NAMALWA (cell line): ENCODE measurements around the gene ASTL.

Experiments
- DNase-seq: peaks from one replicate; pipeline ENCODE4 v3.0.0-alpha.2; 2015; ENCODE audit warnings: low spot score

ASTL gene

DNA sequence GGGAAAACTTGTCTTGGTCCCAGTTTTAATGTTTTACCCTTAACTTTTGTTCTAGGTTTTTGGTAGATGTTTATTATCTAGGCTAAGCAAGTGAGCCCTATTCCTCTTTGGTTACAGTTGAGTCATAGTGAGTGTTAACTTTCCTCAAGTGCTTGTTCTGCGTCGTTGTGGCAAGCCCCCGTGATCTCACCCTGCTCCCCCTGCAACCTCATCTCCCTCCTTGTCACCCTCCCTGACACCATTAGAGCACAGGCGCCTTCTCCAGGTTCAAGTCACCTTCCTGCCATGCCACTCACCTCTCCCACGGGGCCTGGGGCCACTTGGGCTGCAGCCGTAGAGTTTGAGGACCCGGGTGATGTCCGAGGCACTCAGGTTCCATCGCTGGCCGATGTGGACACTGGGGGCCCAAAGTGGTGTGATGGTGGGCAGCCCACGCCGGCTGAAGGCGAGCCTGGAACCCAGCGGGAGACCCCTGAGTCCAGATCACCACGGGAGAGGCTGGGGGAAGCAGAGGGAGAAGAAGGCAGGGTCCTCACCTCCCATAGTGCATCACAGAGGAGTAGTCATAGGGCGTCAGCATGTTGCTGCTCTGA lies 8.7 kb downstream of the ASTL start:
- no peak for DNase-seq

DNA sequence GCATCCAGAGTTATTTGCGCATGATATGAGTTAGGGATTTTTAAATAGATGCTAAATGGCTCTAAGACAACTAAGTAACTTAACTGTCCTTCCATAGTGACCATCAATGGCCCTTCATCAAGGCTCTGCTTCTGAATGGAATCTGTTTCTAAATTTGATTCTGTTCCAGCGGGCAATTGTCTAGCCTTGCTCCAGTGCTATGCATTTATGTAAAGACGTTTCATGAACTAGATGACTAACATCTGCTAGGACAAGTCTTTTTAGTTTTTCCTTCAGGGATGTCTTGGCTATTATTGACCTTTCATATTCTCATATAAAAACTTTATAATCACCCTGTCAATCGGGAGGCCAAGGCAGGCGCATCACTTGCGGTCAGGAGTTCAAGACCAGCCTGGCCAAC lies 9.8 kb downstream of the ASTL start:
- DNase-seq = no peak

DNA sequence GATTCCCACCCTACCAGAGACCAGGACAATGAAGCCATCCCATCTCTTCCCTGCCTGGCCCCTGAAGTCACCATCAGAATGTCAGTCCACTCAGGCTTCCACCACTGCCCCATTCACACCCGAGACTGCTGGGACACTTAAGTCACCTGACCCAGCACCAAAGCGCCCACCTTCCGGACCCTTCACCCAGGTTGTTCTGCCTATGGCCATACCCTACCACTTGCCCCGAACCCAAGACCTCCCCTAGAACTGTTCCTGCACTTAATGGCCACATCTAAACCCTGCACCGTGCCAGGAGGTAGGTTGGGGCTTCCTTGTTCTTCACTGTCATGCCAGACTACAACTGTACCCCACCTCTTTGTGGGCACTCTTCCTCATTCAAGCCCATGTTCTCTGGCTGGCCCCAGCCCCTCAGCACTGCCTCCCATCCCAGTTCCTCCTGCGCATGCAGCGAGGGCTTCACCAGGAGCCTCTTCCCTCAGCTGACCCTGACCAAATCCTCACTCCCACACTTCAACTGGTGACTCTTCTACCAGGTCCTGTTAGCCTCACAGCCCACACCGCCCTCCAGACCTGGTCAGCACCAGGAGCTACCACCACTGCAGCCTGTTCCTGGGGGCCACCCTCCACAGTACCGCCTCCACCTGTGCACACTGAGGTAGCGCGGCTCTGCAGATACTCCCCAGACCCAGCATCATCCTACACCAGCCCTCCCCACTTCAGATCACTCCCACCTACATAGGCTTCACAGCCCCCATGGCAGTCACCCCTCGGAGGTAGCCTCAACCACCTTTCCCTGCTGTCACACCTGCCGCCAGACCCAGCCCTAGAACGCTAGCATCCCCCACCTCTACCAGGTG lies 13.7 kb downstream of the ASTL start:
- no peak for DNase-seq

DNA sequence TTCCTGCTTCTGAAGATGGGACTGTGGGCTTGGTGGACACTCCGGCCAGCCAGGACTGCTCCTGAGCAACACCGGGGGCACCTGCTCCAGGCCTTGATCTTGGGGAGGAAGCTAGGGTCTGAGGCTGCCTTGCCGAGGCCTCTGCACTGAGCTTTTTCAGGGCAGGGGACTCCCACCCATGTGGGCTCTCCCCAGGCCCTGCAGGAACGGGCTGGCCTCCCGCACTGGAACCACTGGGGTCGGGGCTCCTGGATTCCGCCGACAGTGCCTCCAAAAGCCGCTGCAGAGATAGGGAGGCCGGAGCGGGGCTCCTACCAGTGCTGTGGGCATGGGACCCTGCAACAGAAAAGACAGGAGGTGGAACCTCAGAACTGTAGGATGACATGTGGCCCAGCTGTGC lies 14.4 kb downstream of the ASTL start:
- DNase-seq = no peak

DNA sequence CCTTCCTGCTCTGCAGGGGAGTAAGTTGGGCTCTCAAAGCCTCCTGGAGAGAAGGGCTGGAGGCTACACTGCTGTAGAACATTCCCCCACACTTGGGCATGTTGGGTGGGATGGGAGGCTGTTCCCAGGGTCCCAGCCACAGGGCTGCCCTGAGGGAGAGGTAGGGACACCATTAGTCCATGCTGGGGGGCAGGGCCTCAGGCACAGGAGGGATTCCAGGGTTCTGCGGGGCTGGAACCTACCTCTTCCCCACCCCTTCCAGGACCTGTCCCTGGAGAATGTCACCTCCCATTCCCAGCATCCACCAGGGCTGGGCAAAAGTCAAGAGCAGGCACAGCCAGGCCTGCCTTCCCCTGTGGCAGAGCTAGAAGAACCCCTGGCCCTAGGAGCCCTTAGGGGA lies 15.0 kb downstream of the ASTL start:
- DNase-seq = no peak

DNA sequence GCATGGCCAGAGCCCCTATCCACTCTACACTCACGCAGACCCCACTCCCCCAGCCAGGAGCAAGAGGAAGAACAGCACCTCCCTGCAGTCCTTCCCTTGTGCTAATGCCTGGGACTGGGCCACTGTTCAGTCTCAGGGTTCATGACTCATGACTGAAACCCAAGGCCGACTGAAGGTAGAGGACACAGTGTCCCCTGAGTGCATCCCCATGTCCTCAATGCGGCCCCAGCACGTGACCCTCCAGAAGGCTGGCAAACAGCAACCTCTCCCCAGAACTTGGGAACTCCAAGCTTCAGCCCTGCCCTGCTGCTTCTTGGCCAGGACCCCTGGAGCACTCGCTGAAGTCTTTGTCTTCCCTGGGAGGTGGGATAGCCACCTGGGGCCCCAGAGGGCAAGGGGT lies 15.9 kb downstream of the ASTL start:
- DNase-seq = no peak

DNA sequence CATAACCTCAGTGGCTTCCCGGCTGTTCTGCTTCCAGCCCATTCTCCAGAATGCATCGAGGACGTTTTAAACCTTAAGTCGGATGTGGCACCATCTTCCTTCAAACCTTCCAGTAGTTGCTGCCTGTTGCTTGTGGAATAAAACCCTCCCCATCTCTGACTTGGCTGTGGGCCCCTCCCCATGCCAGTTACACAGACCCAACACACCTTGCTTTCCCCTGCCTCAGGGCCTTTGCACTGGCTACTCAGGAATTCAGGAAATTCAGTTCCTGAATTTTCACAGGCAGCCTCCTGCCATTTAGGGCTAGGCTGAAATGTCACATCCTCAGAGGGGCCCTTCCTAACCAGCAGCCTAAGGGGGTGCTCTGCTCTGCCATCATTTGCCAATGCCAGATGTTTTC lies 16.9 kb downstream of the ASTL start:
- DNase-seq = no peak

DNA sequence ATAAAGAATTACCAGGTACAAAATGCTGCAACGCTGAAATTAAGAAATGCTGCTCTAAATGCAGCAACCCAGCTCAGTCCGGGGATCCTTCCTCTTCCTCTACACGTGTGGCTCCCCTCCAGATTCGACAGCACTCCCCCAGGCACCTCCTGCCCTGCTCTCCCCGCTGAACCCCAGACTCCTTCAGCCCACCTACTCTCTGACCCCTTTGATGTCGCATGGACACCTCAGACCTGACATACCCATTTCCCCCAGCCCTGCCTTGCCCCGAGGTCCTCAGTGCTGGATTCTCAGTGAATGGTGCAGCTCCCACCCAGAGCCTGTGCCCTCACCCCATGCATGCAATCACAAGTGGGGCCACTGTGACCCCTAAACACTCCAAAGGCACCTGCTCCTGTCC lies 17.3 kb downstream of the ASTL start:
- DNase-seq = no peak

DNA sequence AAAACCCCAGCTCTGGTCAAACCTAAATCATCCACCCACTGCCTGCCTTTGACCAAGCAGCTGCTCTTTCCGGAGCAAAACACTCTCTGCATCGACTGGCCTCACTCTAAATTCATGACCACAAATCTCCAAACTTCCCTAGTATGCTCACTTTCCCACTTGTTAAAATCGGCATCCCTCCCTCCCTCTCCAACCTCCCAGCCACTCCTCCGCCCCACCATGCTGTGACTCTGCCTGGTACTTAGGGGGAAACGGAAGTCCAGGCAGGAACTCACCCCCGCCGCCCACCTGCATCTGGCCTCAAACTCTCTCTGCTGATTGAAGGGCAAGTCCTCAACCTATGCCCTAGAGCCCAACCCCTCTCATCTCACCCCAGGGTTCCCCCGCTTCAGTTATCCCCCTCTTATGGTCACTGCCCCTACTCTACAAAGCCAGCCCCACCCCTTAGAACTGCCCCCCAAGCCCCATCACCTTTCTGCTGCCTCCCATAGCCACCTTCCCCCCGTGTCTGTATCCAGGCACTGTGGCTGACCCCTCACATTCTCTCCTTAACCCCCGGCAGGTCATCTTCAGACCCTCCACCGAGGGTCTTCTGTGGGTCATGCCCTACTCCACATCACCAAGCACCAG lies 18.1 kb downstream of the ASTL start:
- DNase-seq = no peak

DNA sequence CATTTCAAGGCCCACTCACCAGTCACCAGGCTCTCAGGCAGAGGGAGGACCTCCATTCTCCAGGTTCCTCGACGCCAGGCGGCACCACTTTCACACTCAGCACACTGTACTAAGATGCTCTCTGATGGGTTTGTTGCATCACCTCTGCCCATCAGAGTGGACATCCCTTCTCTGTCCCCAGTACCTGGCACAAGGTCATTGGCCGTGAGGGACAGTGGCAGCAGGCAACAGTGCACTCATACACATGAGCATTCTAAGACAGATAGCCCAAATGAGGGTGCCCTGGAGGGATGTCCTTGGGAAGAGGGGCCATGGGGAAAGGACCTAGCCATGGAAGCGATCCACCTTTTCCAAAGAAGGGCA lies 18.9 kb downstream of the ASTL start:
- no peak for DNase-seq

DNA sequence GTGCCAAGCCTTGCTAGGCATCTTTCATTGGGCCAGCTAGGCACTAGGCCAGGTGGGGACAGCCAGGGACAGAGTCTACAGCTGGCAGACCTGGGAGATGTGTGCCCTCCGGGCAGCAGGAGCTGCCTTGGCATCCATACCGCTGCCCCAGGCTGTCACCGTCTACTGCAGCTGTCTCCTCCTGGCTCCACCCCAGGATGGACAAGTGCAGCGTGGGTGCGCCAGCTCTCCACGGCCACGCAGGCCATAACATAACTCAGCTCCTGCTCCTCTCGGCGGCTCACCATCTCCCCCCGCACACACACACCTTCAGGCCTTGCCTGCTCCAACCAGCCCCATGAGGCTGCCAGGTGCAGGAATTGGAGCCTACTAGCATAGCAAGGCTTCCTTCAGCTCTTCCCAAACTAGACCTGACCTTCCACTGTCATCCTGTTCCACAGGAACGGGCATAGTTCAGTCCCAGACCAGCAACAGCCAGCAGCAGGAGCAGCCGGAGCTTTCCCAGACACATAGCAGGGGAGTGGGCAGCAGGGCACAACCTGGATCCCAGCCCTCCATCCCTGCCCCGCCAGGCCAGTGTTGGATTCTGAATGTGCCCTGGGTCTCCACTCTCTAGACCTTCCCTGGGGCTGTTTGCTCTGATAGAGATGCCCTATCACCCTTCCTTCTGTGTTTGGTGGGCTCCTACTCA lies 19.5 kb downstream of the ASTL start:
- DNase-seq = no peak

DNA sequence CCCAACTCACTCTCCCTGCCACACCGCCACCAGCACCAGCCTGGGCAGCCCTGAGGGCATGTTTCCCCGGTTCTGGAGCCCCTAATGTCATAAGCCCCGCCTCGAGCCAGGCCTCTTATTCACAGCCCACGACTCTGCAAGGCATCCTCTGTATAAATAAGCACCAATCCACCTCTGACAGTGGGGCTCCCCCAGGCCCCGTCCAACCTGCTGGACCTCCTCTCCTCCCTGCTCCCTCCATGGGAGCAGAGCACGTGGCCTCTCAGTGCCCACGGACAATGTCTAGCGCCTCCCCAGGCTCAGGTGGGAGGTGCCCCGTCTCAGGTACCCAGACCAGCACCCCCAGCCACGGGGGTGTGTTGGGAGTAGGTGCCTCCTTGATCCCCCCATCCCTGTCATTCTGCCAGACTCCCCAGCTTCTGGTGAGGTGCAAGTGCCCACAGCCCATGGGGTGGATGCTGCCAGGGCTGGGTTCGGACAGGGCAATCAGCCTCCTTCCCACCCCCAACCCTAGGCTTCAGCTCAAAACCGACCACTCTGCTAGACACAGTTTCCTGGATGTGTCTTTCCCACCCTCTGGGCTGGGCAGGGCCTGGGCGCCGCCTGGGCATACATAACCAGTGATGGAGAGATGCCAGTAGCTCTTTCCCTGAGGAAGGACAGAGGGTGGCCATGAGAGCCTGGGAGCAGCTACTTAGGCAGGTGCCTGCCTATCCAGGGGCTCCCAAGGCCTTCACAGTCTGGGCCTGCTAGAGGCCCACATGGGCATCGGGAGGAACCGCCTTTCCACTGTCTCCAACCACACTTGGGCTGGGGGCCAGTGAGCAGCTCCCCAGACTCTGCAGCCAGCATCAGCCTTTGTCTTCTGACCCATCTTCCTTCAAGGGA lies 20.4 kb downstream of the ASTL start:
- no peak for DNase-seq

DNA sequence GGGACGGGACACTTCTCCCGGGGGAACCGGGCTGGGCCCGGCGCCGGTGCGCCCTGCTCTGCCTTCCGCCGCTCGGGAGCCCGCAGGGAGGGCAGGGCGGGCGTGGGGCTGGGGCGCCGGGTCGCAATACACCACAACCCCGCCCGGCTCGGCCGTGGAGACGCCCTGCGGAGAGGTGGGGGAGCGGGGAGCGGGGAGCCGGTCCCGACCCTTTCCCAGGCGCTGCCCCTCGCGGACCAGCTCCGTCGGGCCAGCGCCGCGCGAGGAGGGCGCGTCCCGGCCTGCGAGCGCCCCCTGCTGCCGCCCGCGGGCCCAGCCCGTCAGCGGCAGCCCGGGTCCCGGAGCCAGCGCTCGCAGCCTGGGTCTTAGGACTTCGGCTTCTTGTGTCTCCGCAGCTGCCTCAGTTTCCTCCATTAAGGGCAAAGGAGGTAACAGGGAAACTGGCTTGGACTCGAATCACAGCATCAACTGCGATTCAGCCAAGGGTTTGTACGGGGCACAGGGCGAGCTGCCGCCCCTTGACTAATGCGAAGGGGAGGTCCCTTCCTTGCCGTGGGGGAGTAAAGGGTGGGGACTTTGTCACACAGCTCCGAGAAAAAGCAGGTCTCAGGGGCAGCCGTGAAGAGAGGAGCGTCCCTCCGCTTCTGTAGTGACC lies 21.3 kb downstream of the ASTL start:
- peak; percentile 58 for DNase-seq

DNA sequence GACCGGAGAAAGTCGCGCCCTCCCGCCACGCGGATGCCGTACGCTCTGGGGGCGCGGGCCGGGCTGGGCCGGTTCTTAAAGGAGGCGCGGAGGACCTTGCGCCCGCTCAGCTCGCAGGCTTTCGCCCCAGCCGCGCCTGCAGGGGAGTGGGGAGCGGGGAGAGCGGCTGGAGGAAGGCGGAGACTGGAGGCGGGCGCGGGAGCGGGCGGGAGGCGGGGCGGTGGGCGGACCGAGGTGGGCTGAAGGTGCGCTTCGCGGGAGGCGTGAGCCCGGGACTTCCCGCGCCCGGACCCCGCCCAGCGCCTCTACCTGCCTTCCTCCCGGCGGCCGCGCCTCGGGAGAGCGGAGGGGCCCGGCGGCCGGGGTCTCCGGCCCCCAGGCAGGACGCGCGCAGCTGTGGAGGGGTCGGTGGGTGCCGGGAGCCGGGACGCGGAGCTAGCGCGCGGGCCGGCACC lies 21.9 kb downstream of the ASTL start, which contains the start of gene ADRA2B:
TSS of gene ADRA2B (minus strand) at position 148 of the 455 bp plus-strand sequence. CDS start 422 bp downstream, outside the sequence.
- DNase-seq = no peak

DNA sequence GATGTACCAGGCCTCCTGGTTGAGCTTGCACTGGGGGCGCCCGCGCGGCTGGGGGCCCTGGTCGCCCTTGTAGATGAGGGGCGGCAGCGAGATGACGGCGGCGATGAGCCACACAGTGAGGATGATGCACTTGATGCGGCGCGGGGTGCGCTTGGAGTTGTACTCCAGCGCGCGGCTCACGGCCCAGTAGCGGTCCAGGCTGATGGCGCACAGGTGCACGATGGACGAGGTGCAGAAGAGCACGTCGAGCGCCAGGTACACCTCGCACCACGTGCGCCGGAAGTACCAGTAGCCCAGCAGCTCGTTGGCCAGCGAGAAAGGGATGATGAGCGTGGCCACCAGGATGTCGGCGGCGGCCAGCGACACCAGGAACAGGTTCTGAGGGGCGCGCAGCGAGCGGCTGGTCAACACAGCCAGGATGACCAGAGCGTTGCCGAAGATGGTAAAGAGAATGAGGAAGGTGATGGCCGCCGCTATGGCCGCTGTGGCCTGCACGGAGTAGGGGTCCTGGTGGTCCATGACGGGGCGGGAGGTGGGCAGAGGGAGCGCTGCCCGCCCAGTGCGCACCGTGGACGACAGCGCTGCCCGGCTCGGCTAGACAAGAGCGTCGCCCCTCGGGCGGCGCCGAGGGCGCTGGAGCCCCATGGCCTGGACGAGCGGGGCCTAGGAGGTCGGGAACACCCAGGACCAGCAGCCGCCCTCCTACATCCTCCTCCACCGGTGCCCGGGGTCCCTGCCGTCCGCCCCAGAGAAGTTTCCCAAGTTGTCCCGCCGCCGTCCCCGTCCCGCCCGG lies 22.5 kb downstream of the ASTL start:
- no peak for DNase-seq

DNA sequence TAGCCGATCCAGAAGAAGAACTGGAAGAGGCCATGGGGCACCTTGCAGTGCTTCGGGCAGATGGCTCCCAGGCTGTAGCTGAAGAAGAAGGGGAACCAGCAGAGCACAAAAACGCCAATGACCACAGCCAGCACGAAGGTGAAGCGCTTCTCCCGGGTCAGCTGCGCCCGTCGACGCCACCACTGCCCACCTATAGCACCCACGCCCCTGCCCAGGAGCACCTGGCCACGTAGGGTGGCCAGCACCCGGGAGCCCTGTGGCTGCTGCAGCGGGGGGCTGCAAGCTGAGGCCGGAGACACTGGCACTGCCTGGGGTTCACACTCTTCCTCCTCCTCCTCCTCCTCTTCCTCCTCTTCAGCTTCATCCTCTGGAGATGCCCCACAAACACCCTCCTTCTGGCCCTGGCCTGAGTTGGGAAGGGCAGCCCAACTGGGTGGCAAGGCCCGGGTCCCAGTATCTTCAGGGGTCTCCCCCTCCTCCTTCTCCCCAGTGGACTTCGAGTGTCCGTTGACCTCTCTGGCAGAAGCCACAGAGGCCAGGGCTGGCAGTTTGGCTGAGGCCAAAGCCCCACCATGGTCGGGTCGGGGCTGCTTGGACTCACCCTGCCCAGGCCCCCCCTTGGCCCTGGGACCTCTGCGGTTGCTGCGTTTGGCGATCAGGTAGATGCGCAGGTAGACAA lies 23.3 kb downstream of the ASTL start:
- no peak for DNase-seq

DNA sequence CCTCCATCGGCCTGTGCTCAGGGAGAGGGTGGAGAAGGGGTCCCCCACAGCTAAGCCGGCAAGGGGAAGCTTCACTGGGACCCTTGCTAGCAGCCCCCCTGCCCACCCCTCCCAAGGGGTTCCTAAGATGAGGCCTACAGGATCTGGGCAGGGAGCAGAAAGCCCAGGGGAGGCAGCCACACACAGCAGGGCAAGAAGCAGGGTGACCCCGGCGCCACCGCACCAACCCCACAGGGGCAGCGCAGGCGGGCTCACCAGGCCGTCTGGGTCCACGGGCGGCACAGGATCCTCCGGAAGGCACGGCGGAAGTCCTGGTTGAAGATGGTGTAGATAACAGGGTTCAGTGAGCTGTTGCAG lies 23.8 kb downstream of the ASTL start:
- no peak for DNase-seq

DNA sequence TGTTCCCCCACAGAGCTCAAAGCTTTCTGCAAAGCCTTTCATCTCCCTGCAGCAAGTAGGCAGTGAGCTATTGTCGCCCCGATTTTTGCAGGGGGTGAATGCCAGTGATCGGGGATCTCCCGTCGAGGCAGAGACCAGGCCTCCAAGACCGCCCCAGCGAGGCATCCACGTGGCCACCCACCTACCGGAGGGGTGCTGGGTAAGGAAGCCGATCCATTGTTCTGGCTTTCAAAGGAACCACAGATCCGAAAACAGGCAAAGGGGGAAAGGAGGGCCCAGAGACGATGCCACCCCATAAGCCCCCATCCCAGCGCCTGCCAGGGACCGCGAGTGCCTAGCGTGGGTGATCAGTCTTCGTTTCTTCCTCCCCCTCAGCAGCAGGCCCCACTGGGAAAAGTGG lies 24.4 kb downstream of the ASTL start:
- DNase-seq = no peak

DNA sequence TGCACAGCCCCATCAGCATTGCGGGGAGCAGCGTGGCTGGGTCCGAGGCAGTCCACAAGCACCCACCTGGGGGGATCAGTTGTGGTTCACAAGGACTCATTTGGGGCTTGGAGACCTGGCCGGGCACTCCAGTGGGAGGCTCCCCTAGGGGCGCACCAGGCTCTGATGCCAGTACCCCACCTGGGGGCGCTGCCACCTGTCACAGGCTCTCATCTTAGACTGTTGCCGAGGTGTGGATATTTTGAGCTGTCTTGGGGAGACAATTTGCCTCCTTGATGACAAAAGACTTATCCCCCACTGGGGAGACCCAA lies 25.0 kb downstream of the ASTL start:
- peak; percentile 34 for DNase-seq
